HG03342 (cell line): ENCODE measurements around the gene FTO.
"Not testable (repeated sequence)": the region's sequence is repeated elsewhere in the genome, so short reads cannot be mapped to it uniquely, and the experiment has no call there.

Experiments
- ATAC-seq: cut with Tn5 transposase; IDR thresholded peaks from one replicate; pipeline ENCODE4 v1.9.1; 2021; ENCODE audit warnings: mild to moderate bottlenecking, moderate library complexity; ENCODE audit not compliant: unreplicated experiment

The FTO gene

DNA sequence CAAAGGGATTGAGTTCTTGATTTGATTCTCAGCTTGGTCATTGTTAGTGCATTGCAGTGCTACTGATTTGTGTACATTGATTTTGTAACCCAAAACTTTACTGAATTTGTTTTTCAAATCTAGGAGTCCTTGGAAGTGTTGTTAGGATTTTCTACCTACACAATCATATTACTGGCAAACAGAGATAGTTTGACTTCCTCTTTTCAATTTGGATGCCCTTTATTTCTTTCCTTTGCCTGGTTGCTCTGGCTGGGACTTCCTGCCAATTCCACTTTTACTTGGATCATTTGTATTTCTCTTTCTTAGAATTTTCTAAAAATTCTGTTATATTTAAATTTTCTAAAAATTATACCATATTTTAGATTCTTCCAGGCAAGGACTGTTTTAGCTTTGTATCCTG, 151.1 kb downstream of the FTO start:
- ATAC-seq, result no peak

DNA sequence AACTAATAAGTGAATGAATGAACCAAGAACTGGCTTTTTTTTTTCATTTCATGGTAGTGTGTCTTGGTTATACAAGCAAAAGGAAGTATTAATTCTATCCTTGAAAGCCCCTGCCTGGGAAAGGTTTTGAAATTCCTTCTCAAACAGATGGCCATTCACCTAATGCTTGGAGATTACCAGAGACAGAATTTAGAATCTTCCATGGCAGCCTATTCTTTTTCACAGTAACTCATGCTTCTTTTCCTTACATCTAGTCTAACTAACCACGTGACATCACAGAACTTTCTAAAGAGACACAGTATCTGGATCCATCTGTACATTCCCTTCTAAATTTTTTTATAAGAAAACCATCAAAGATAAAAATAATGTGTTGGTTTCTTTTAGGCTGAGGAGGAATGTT, 151.6 kb downstream of the FTO start:
- no peak for ATAC-seq

DNA sequence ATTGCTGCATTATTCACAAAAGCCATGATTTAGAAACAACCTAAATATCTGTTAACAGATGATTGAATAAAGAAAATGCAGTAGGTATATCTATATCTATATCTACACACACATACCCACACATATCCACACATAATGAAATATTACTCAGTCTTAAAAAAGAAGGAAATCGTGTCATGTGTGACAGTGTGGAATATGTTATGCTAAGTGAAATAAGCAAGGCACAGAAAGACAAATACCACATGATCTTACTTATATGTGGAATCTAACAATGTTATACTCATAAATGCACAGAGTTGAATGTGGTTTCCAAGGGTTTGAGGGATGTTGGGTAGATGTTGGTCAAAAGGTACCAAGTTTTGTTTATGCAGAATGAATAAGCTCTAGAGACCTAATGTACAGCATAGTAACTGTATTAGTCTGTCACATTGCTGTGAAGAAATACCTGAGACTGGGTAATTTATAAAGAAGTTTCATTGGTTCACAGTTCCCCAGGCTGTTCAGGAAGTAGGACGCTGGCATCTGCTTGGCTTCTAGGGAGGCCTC, 156.1 kb downstream of the FTO start:
- no peak for ATAC-seq

DNA sequence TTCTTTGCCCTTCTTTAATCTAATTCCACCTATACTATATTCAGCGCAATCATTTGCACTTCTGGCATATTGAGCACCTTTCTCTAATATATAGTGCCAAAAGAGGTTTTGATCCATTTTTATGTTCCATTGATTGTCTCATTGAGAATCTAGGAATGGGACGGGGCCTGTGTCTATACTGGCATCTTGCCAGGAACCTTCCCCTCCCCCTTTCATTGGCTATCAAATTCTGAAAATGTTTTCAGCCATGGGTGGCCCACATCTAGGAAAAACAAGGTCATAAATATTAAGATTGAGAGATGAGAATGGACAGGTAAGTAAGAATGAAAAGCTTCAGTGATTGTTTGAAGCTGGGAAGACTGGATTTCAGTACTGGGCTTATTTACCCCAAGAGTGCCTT, 159.9 kb downstream of the FTO start:
- no peak for ATAC-seq

DNA sequence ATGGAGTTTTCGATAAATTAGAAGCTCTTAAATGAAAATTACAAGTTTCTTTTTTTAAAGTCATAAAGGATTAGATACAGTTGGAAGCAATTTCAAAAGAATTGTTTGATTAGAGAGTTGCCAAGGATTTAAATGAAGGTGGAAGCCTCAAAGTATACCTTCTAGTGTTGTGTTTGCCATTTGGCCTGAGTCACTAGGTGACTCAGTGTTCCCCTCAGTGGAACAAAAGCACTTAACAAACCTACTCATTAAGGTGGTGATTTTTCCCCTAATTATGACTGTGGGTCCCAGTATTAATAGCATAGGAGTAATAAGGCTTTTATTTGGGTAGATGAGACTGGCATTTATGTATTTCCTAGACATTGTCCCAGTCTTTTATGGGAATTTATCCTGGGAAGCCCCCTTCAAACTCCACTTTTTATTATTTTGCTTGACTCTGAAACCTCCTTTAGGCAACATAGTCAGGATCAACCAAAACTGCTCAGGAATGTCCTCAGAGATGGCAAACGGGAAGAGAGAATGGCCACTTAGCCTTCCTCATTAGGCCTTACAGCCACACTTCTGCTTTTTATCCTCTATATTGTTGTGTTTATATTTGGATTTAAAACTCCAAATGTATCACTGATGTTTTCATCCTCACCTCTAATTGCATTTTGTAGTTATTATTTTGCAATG, 161.0 kb downstream of the FTO start:
- ATAC-seq, result no peak

DNA sequence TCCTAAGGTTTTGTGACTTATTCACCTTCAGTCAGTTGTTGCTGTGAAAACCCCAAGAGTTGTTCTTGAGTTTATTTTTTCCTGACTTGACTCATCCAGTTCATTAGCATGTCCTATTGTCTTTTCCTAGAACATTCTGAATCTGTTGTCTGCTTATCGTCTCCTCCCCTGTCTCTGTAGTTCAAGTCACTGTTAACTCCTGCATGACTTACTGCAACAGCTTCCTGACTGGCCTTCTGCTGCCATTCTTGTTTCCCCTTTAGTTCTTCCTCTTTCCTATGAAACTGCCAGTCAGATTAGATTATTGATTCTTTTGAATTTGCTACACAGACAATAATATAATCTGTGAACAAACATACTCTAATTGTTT, 161.5 kb downstream of the FTO start:
- no peak for ATAC-seq

DNA sequence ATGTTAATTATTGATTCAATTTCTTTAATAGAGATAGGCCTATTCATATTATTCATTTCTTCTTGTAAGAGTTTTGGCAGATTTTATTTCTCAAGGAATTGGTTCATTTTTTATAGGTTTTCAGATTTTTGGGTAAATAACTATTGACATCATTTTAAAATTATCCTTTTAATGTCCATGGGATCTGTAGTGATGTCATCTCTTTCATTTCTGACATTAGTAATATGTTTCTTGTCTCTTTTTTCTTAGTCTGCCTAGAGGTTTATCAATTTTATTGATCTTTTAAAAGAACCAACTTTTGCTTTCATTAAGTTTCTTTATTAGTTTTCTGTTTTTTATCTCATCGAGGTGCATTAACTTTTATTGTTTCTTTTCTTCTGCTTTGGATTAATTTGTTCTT, 162.6 kb downstream of the FTO start:
- no peak for ATAC-seq

DNA sequence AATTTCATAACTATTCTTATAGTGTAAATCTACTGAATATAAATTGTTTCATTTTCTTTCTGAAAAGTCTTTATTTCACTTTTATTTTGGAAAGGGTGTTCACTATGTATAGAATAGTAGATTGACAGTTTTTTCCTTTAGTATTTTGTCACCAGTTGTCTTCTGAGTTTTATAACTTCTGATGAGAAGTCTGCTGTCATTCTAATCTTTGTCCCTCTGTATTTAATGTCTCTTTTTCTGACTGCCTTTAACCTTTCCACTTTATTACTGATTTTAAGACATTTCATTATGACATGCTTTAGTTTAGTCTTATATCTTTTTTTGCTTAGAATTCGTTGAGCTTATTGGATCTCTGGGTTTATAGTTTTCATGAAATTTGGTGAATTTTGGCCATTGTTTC, 166.9 kb downstream of the FTO start:
- ATAC-seq, result no peak

DNA sequence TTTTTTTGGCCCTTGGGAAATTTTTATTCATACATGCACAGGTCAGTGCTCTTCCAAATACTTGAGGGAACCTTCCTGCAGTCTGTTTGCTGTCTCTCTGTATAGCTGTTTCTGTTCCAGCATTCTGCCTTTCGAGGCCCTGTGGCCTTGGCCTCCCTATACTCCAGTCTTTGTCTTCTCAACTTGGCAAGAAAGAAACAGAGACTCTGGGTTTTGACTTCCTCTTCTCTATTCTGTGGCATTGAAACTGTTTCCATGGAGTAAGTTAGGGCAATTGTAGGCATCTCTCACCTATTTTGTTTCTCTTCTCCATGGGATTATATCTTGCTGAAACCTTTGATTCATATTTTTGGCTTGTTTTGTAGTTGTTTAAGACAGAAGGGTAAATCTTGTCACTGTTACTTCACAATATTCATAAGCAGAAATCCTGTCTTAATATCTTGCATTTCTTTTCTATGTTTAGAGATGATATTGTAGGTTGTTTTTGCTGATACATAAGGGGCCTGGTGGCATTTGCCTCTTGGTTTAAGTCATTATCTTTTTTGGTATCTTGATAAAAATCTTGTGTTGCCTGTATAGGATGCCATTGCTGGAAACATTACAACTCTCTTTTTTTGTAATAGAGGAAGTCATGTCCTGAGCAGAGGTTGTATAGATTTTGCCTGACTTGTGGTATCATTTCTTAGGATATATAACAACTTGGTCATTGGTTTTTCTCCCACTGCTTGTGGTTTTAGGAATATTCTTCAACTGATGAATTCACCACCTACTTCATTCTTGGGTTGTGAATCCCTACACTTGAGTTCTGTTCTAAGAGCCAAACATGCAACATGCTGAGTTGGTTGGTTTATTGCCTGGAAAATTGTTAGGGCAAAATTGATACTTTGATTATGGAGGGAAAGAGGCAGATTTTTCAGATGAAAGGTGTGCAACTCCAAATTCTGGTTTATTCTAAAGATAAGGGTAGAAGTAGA, 168.6 kb downstream of the FTO start:
- no peak for ATAC-seq

DNA sequence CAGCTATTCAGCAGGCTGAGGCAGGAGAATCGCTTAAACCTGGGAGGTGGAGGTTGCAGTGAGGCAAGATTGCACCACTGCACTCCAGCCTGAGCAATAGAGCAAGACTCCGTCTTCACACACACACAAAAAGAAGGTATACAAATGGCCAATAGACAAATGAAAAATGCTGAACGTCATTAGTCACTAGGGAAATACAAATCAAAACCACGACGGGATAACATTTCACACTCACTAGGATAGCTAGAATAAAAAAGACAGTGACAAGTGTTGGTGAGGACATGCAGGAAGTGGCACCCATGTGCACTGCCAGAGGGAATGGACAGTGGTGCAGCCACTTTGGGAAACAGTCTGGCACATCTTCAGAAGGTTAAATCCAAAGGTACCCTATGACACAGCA, 172.9 kb downstream of the FTO start:
- no peak for ATAC-seq

DNA sequence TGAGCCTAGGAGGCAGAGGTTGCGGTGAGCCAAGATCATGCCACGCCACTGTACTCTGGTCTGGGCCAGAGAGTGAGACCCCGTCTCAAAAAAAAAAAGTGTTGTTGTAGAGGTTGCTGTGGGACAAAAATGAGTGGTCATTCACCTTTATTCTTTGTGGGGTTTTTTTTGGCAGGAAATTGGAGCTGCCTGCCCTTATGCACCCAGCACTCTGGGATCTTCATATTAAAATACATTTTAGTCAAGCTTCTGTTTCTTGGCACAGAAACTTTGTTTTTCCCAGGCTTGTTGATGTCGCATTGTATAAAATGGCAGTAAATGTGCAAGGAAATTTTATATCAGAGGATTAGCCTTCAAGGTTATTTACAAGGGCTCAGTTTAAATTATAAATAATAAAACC, 174.3 kb downstream of the FTO start:
- ATAC-seq, result no peak

DNA sequence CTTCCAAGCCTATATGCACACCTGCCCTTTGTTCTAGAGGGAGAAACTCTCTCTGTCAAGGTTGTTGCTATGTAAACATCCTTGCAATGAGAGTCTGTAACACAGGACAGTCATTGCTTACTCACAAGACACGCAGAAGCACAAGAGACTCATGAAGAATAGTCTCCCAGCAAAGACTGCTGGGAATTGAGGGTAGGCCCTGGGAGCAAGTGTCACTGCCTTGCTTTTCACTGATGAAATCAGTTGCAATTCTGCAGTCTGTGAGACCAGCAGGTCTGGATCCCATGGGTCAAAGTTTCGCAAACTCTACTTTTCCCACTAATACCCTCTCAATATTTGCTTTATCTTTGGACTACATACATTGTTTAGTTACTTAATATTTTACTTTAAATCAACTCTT, 177.4 kb downstream of the FTO start:
- no peak for ATAC-seq

DNA sequence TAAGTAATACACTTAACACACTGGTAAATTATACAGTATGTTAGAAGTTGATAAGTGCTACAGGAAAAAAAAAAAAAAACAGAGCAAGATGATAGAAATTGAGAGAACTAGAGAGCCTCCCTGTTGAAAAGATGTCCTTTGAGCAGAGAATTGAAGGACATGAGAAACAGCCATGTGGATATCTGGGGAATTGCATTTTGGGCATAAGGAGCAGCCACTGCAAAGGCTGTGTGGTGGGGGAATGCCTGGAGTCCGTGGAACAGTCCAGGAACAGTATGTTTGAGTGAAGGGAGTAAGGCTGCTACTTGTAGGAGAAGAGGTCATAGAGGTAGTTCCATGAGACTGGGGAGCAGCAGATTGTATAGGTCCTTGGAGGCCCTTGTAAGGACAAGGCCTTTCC, 178.4 kb downstream of the FTO start:
- ATAC-seq, result no peak

DNA sequence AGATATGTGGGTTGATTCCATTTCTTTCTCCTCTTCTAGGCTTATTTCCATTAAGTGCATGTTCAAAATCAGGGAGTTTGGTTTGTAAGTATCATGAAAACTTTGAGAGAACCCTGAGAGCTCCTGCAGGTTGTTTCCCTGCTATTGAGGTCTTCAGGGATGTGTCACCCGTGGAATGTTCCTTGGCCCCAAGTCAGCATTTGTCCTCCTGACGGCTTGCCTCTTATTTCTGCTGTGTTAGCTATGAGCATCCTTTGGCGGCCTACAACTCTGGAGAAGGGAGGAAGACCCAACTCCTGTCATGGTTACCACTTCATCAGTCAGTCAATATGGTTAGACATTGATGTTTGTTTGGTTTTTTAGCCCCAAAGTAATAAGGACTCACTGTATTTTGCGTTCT, 180.8 kb downstream of the FTO start:
- no peak for ATAC-seq

DNA sequence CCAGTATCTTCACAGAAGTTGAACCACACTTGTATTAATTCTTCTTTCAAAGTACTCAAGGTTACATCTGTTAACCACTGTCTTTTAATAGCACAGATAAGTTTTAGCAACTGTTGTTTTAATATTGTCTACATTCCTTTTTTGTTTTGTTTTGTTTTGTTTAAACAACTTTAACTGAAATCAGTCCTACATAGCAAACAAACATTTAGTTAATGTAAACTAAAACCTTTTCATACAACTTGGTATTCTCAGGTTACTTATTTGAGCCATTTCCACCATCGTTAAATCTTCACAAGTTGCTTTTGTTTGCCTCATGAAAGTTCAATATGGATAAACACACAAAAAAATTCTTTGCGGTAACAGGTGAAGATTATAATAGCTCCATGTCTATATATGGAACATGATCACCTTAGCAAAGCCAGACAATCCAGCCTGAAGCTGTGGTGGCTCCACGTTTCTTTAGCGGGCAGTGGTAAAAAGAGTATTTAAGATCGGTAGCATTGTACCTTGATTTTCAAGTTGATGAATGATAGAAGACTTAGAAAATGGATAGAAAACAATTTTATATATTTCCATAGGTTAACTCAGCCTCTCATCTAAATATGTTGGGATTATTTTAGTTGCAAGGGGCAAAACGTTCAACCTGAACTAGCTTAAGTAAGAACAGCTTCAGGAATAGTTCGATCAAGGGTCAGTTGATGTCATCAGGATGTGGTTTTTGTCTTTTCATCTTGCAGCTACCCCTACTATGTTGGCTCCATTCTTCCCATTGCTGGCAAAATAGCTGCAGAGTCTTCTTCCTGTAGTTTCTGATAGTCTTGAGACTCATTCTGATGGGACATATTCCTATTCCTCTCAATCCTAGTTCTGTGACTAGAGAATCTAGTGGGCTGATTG, 182.8 kb downstream of the FTO start:
- ATAC-seq, result no peak

DNA sequence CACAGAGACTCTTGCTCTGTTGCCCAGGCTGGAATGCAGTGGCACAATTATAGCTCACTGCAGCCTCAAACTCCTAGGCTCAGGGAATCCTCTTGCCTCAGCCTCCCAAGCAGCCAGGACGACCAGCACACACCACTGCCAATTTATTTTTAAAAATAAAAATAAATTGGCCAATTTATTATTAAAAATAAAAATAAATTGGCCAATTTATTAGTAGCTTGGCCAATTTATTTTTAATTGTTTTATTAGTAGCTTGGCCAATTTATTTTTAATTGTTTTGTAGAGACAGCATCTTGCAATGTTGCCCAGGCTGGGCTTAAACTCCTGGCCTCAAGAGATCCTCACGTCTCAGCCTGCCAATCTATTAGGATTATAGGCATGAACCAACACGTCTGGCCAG, 184.3 kb downstream of the FTO start:
- ATAC-seq, result no peak

DNA sequence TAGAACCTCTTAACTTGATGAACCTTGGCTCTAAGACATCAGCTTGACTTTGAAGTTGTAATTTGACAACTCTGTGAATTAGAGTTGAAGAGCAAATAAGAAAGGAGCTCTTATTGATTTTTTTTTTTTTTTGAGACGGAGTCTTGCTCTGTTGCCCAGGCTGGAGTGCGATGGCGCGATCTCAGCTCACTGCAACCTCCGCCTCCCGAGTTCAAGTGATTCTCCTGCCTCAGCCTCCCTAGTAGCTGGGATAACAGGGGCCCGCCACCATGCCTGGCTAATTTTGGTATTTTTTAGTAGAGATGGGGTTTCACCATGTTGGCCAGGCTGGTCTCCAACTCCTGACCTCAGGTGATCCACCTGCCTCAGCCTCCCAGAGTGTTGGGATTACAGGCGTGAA, 186.9 kb downstream of the FTO start:
- not testable (repeated sequence) for ATAC-seq

DNA sequence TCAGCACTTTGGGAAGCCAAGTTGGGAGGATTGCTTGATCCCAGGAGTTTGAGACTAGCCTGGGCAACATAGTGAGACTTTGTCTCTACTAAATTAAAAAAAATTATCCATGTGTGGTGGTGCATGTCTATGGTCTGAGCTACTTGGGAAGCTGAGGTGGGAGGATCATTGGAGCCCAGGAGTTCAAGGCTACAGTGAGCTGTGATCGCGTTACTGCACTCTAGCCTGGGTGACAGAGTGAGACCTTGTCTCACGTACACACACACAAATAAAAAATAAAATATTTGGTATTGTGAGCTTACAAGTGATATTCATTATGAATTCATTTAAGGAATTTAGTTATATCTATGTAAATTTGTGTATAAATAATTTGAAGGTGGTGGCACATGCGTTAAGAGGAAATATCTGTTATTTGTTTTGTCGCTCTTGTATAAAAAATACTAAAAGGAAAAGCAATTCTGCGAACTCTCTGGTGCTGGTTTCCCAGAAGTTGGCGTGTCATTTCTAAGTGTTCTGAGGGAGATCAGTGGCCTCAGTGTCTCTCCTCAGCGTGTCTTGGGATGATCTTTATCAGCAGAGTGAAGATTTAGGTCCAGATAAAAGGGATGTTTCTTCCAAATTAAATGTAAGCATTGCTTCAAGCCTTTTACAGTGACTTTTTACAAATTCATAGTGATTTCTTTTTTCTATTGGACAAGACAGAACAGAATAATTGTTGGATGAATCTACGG, 187.6 kb downstream of the FTO start:
- no peak for ATAC-seq

DNA sequence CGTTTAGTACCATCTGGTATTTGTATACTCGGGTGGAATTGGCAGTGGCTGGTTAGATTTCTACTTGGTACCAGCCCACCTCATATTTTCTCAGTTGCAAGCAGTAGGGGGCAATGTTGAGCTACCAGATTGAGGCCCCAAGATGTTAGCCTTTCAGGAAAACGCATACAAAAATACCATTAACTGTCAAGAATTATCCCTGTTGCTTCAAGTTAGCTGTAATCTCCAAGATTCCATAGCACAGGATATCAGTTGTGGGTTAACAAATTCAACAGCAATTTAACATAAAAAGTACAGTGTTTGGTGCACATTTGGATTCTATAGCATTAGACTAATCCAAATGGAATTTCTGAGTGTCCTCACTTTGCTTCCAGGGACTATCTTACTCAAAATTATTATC, 188.2 kb downstream of the FTO start:
- ATAC-seq, result no peak

DNA sequence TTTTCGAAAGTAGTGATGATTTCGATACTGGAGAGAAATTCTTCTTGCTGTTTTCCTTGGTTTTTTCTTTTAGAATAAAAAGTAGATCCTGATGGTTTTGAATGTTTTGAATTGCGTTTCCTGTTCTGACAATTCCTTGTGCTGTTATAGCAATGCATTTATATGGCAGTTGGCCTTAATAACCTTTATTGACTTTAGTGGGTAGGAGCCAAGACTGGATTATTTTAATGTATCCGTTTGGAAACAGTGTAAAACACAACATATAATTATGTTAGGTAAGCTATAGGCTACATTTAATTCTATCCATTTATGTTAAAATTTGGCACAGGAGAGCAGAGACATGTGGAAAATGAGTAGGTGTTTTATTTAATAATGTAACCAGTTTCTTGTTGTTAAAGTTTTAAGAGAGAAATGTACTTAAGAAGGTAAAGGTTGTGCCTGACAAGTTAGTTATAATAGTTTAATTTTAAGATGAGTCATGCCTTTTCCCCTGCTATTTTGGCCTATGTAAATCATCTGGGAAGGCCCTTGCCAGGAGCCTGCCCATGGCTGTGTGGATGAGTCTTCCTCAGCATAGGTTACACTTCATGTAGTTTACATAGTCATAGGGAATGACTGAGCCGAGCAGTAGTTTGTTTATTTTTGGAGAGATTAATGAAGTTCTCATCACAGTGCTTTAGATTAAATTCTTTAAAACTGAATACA, 189.9 kb downstream of the FTO start:
- ATAC-seq, result no peak
